ENCODE data around the gene FOXK2.
"Not testable (repeated sequence)": the region's sequence is repeated elsewhere in the genome, so short reads cannot be mapped to it uniquely, and the experiment has no call there.

Gene FOXK2

DNA sequence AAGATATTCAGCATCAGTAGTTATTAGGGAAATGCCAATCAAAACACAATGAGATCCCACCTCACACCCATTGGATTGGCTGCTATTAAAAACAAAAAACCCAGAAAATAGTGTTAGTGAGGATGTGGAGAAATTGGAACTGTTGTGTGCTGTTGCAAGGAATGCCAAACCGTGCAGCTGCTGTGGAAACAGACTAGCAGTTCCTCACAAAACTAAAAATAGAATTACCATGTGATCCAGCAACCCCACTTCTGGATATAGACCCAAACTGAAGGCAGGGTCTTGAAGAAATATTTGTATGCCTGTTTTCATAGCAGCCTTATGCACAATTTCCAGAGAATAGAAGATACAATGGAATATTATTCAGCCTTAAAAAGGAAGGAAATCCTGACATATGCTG, 46.0 kb downstream of the FOXK2 start:
- no peak for DNase-seq

GRCh38 chr17:82566129-82566960, 46.8 kb downstream of the FOXK2 start:
- DNase-seq: no peak

GRCh38 chr17:82567286-82567685, 47.8 kb downstream of the FOXK2 start:
- DNase-seq: no peak

- DNase-seq: no peak
These were observed 49.5 kb downstream of the FOXK2 start for GRCh38 chr17:82568997-82569393.

DNA sequence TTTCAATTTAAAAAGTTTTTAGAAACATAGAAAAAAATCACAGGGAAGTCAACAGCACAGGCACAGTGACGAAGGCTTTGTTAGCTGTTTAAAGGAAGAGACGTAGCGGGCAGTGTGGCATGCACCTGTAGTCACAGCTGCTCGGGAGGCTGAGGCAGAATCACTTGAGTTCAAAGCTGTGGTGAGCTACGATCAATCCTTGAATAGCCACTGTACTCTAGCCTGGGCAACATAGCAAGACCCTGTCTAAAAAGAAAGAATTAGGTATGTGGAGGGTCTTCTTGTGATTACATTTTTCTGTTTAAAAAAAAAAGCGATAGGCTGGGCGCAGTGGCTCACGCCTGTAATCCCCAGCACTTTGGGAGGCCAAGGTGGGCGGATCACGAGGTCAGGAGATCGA, 50.1 kb downstream of the FOXK2 start:
- DNase-seq: no peak

DNA sequence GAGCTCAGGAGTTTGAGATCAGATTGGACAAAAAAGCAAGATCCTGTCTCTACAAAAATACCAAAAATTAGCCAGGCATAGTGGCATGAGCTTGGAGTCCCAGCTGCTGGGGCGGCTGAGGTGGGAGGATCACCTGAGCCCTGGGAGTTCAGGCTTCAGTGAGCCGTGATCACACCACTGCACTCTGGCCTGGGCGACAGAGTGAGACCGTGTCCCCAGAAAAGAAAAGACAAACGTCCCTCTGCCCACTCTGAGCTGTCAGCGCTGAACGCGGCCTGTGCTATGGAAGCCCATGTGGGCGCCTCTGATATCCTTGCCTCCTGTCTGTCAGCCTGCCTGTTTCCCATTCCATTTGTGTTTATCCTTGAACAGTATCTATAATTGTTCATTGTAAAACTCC, 50.7 kb downstream of the FOXK2 start:
- no peak for DNase-seq

GRCh38 chr17:82571855-82572254, 52.3 kb downstream of the FOXK2 start:
- no peak for DNase-seq

DNA sequence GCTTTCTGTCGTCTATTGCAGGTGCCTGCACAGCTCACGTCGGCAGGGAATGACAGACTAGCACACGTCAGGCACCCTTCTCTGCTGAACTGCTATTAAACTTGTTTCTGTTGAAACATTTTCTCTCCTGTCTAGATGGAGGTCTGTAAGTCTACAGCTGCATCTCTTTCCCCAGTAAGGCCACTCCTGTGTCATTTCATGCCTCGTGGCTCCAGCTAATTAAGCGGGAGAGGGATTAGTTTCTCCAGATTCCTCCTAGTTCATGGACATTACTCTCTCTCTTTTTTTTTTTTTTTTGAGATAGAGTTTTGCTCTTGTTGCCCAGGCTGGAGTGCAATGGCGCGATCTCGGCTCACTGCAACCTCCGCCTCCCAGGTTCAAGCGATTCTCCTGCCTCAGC, 54.5 kb downstream of the FOXK2 start:
- no peak for DNase-seq

DNA sequence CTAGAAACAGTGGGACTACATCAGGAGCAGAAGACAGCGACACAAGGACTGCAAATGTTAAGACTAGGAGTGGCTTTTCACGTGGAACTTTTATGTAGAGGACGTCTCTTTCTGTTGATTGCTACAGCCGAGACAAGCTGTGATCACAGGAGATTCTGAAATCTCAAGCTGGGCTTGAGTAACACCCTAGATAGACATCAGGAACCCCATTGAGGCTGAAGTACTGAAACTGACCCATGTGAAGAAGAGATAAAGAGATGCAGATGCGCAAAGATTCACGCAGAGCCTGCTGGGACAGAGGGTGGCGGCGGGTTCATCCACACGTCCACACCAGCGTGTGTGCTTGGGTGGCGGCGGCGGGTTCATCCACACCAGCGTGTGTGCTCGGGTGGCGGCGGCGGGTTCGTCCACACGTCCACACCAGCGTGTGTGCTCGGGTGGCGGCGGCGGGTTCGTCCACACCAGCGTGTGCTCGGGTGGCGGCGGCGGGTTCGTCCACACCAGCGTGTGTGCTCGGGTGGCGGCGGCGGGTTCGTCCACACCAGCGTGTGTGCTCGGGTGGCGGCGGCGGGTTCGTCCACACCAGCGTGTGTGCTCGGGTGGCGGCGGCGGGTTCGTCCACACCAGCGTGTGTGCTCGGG, 56.2 kb downstream of the FOXK2 start:
- DNase-seq: not testable (repeated sequence)

- DNase-seq: no peak
These were observed 57.8 kb downstream of the FOXK2 start for GRCh38 chr17:82577300-82577699.

DNA sequence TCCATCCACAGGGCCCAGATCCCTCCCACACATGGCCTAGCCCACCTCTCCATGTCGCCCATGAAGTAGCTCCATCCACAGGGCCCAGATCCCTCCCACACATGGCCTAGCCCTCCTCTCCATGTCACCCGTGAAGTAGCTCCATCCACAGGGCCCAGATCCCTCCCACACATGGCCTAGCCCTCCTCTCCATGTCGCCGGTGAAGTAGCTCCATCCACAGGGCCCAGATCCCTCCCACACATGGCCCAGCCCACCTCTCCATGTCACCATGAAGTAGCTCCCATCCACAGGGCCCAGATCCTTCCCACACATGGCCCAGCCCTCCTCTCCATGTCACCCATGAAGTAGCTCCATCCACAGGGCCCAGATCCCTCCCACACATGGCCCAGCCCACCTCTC, 60.4 kb downstream of the FOXK2 start:
- DNase-seq: not testable (repeated sequence)

- no peak for DNase-seq
These were observed 62.7 kb downstream of the FOXK2 start for GRCh38 chr17:82582213-82582612.

GRCh38 chr17:82582709-82583108, 63.2 kb downstream of the FOXK2 start:
- no peak for DNase-seq

DNA sequence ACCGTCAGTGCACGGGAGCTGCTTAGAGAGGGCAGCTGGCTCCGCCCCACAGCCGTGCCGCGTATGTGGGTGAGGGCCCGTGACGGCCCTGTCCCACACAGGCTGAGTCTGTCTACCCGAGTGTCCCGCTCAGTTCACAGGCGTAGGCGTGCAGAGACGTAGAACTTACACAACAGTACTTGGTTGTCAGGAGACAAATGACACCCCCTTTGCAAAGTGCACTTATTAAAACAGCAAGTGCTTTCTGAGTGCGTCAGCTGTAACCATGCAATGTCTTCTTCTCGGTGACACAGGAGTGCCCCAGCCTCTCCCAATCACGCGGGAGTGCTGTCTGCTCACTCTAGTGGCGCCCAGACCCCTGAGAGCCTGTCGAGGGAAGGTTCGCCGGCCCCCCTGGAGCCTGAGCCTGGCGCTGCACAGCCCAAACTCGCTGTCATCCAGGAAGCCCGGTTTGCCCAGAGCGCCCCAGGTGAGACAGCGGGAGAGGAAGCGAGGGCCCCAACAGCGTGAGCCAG, 64.2 kb downstream of the FOXK2 start:
- peak; percentile 17 for DNase-seq

- not testable (repeated sequence) for DNase-seq
These were observed 66.5 kb downstream of the FOXK2 start for GRCh38 chr17:82585935-82586575.

DNA sequence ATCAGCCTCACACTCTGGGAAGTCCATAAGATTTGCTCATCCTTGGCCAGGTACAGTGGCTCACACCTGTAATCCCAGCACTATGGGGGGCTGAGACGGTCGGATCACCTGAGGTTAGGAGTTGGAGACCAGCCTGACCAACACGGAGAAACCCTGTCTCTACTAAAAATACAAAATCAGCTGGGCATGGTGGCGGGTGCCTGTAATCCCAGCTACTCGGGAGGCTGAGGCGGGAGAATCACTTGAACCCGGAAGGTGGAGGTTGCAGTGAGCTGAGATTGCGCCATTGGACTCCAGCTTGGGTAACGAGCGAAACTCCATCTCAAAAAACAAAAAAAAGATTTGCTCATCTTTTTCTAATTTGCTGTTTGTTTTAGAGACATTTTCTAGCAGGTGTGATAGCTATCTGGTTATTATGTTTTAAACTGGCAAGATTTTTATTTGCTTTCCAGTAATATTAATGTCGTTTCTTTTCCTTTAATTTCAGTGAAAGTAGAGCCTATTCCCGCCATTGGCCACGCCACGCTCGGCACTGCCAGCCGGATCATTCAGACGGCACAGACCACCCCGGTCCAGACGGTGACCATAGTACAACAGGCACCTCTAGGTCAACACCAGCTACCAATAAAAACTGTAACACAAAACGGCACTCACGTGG, 67.2 kb downstream of the FOXK2 start:
- no peak for DNase-seq

GRCh38 chr17:82587234-82588086, 67.9 kb downstream of the FOXK2 start:
- no peak for DNase-seq

DNA sequence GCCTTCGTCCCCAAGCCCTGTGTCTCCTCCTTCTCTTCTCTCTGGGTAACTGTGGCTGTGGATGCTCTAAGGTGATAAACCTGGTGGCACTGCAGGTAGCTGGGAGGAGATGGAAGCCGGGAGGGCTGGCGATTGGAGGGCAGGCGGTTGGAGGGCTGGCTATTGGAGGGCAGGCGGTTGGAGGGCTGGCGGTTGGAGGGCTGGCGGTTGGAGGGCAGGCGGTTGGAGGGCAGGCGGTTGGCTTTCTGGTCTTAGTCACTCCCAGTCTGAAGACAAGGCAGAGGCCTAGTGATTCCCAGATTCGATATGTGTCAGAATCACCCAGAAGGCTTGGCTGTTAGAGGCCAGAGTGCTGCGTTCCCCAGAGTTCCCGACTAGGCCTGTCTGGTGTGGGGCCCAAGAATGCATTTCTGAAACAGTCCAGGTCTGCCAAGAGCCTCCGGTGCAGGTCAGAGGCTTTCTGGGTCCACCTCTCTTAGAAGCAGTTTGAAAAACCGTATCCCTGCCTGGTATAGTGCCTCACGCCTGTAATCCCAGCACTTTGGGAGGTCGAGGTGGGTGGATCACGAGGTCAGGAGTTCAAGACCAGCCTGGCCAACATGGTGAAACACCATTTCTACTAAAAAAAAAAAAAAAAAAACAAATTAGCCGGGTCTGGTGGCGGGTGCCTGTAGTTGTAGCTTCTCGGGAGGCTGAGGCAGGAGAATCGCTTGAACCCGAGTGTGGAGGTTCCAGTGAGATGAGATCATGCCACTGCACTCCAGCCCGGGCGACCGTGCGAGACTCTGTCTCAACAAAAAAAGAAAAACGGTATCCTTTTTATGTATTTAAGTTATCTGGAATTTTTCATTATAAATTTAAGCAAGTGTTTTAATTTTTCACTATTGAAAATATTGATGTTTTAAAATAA, 69.0 kb downstream of the FOXK2 start:
- DNase-seq: no peak

DNA sequence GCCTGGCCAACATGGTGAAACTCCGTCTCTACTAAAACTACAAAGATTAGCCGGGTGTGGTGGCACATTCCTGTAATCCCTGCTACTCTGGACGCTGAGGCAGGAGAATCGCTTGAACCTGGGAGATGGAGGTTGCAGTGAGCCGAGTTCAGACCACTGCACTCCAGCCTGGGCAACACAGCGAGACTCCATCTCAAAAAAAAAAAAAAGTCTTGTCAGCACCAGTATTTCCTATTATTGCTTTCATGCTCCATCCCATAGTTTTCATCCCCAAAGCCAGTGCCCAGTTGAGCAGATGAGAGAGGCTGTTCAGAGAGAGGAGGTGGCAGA, 70.3 kb downstream of the FOXK2 start:
- no peak for DNase-seq

DNA sequence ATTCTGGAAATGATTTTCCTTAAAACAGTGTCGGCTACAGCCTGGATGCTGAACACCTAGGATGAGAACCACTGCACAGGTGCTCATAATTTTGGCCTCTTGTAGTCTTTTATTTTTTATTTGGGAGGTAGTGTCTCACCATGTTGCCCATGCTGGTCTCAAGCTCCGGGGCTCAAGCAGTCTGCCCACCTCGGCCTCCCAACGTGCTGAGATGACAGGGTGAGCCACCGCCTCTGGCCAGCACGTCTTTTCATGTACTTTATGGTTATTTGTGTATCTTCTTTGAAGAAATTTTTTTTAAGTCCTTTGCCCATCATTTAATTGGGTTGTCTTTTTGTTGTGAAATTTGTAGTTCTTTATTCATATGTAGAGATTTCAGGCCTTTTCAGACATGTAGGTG, 70.7 kb downstream of the FOXK2 start:
- DNase-seq: no peak

- DNase-seq: no peak
These were observed 71.5 kb downstream of the FOXK2 start for GRCh38 chr17:82590881-82591539.
